Calu3 (cell line): ENCODE measurements around the gene ANO3. TPM values are rescaled to one million over a fixed set of nuclear protein-coding genes. Genes with fewer than 3 reads are reported as not detected.

Experiments
- BruUV-seq: library from RNA; stranded (reverse); fragments of 400-500 nt; replicated peaks from 2 replicates; lab custom pipeline; 2021; lab: Mats Ljungman, UMichigan
- CTCF ChIA-PET: fragments of 300-600 bp; sonication (Branson Sonifier 250); formaldehyde crosslinking; loops from one replicate; lab custom pipeline; 2022; ENCODE audit warnings: antibody characterized with exemption; lab: Charles Lee
- DNase-seq: peaks from one replicate; pipeline ENCODE4 v3.0.0; 2022
- H3K27ac Mint-ChIP-seq: one replicate; pipeline ENCODE4 v1.8.0; 2022; ENCODE audit warnings: mixed read lengths; ENCODE audit not compliant: unreplicated experiment
- H3K27me3 Mint-ChIP-seq: one replicate; pipeline ENCODE4 v1.8.0; 2022; ENCODE audit warnings: mixed read lengths; ENCODE audit not compliant: unreplicated experiment
- H3K36me3 Mint-ChIP-seq: one replicate; pipeline ENCODE4 v1.8.0; 2022; ENCODE audit warnings: mild to moderate bottlenecking, moderate library complexity, mixed read lengths; ENCODE audit not compliant: insufficient read depth, unreplicated experiment
- H3K4me1 Mint-ChIP-seq: one replicate; pipeline ENCODE4 v1.8.0; 2022; ENCODE audit warnings: mild to moderate bottlenecking, low read depth, mixed read lengths; ENCODE audit not compliant: unreplicated experiment
- H3K4me3 Mint-ChIP-seq: one replicate; pipeline ENCODE4 v1.8.0; 2022; ENCODE audit warnings: mild to moderate bottlenecking, low read depth, moderate library complexity, mixed read lengths; ENCODE audit not compliant: unreplicated experiment
- H3K9me3 Mint-ChIP-seq: one replicate; pipeline ENCODE4 v1.8.0; 2022; ENCODE audit warnings: low read depth, mixed read lengths; ENCODE audit not compliant: unreplicated experiment
- intact Hi-C: fragments of 100-400 bp; cut with micrococcal nuclease; formaldehyde crosslinking; loops from one replicate; pipeline ENCODE4 v1.10.0; 2022; ENCODE audit not compliant: unreplicated experiment
- total RNA-seq: library from RNA; stranded (reverse); gene quantifications from 2 replicates; pipeline ENCODE4 v1.2.3, GENCODE V29; 2022
- TF ChIP-seq, protein P1 (sequence below): fragments of 200-600 bp; IDR thresholded peaks from one replicate; pipeline ENCODE4 v1.8.0; 2022; ENCODE audit warnings: antibody characterized with exemption; ENCODE audit not compliant: unreplicated experiment

Gene ANO3
- total RNA-seq, 1 experiment from 2014 or later: not detected

DNA sequence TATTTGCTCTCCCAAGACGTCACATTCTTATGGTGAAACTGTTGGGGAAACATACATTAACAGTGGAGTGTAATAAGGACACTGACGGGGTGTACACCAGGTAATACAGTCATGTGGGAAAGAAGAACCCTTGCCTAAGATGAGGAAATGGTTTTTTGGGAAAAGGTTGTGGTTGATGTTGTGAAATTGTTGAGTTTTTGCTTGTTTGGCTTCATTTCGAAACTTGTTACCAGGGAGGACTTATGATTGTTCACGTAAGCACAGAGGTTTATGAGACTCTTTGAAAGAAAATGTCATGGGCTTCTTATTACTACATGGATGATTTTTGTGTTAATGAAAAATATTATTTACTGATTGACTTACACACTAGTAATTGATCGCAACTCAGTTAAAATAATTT, 16.8 kb downstream of the ANO3 start:
- no peak for DNase-seq
- intact Hi-C loops: no loop called here
- Mint-ChIP-seq H3K27ac (no peak overlapping the region), H3K9me3 (peaks cover 6% of the 10 kb centered on the region), H3K27me3 (no peaks in the 10 kb centered on the region), H3K4me3 (no peak overlapping the region), H3K4me1 (no peaks in the 10 kb centered on the region), H3K36me3 (no peaks in the 10 kb centered on the region)
- TF ChIP-seq, protein P1, sequence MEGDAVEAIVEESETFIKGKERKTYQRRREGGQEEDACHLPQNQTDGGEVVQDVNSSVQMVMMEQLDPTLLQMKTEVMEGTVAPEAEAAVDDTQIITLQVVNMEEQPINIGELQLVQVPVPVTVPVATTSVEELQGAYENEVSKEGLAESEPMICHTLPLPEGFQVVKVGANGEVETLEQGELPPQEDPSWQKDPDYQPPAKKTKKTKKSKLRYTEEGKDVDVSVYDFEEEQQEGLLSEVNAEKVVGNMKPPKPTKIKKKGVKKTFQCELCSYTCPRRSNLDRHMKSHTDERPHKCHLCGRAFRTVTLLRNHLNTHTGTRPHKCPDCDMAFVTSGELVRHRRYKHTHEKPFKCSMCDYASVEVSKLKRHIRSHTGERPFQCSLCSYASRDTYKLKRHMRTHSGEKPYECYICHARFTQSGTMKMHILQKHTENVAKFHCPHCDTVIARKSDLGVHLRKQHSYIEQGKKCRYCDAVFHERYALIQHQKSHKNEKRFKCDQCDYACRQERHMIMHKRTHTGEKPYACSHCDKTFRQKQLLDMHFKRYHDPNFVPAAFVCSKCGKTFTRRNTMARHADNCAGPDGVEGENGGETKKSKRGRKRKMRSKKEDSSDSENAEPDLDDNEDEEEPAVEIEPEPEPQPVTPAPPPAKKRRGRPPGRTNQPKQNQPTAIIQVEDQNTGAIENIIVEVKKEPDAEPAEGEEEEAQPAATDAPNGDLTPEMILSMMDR: no peak
- no TSS peak for BruUV-seq
- CTCF ChIA-PET: no interaction called here

DNA sequence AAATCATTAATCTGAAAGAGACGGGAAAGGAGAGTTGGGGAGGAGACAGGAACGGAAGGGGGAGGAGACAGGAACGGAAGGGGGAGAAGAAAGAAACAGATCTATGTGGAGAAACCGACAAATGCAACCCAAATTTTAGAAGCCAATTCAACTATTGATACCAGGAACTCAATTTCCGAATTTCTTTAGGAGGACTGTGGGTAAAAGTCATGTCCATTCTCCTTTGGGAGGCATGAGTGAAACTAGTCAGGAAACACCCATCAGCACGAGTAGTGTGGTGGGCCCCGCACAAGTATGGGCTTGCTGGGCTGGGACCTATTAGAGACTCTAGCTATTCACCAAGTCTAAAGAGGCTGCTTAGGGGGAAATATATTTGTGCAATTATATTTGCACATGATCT, 18.1 kb downstream of the ANO3 start:
- H3K36me3 Mint-ChIP-seq: no peaks in the 10 kb centered on the region
- intact Hi-C loops: no loop called here
- H3K4me3 Mint-ChIP-seq: no peak overlapping the region
- no peaks in the 10 kb centered on the region for H3K4me1 Mint-ChIP-seq
- BruUV-seq: no TSS peak
- no peak for DNase-seq
- H3K27me3 Mint-ChIP-seq: no peaks in the 10 kb centered on the region
- CTCF ChIA-PET: no interaction called here
- TF ChIP-seq, protein P1: no peak
- peaks cover 6% of the 10 kb centered on the region for H3K9me3 Mint-ChIP-seq
- no peak overlapping the region for H3K27ac Mint-ChIP-seq

DNA sequence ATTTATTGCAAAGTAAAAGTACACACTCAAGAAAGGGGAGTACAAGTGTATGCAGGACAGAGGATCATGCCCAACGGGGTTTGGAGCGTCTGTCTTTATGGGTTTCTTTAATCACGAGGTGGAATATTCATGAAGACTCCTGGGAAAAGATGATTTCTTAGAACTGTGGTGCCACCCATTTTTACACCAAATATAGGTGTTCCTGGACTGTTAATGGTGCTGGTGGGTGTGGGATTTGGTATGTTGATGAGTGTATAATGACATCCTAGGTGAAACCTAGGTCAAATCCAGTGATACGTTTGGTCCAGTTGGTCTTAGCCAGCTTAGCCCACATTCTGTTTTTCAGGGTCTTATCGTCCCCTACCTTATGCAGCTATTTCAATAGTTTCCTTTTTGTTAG, 21.1 kb downstream of the ANO3 start:
- Mint-ChIP-seq H3K36me3 (no peaks in the 10 kb centered on the region), H3K27me3 (no peaks in the 10 kb centered on the region), H3K9me3 (peaks cover 6% of the 10 kb centered on the region), H3K4me1 (no peaks in the 10 kb centered on the region), H3K27ac (no peak overlapping the region), H3K4me3 (no peak overlapping the region)
- DNase-seq: no peak
- CTCF ChIA-PET: no interaction called here
- intact Hi-C loops: no loop called here
- no TSS peak for BruUV-seq
- TF ChIP-seq, protein P1: no peak

DNA sequence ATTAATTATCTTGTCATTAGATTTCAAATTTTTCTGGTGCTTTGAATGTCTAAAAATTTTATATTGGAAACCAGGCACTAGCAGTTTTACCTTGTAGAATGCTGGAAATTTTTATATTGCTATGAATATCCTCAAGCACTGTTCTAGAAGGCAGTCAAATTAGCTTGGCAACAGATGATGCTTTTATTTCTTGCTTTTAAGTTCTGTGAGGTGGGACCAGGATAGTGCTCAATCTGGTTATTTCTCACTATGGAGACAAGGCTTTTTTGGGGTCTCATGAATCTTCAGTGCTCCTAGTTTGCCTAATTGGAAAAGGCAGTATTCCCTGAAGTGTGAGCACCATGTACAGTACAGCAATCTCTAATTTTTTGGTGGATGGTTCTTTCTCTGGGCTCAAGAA, 27.1 kb downstream of the ANO3 start:
- DNase-seq: no peak
- no TSS peak for BruUV-seq
- no peak overlapping the region for H3K27ac Mint-ChIP-seq
- no peaks in the 10 kb centered on the region for H3K27me3 Mint-ChIP-seq
- no peaks in the 10 kb centered on the region for H3K36me3 Mint-ChIP-seq
- CTCF ChIA-PET: no interaction called here
- TF ChIP-seq, protein P1: no peak
- H3K4me1 Mint-ChIP-seq: no peaks in the 10 kb centered on the region
- H3K9me3 Mint-ChIP-seq: no peaks in the 10 kb centered on the region
- no peak overlapping the region for H3K4me3 Mint-ChIP-seq
- intact Hi-C loops: no loop called here
